HCT116 (cell line): ENCODE data around the gene SUN2. TPM values are rescaled to one million over a fixed set of nuclear protein-coding genes. Genes with fewer than 3 reads are reported as not detected.

Experiments
- ATAC-seq: fragments of 200-7000 bp; cut with Tn5 transposase; 2 replicates; pipeline ENCODE4 v1.9.1; 2020; ENCODE audit warnings: mild to moderate bottlenecking, moderate library complexity
- BruUV-seq: library from RNA; stranded (reverse); fragments of 400-500 nt; replicated peaks from 2 replicates; lab custom pipeline; 2021; lab: Mats Ljungman, UMichigan
- CTCF ChIA-PET: fragments of 300-600 bp; sonication (Branson Sonifier 250); formaldehyde crosslinking; loops from one replicate; lab custom pipeline; 2021; ENCODE audit warnings: antibody characterized with exemption; lab: Charles Lee
- POLR2A ChIA-PET: fragments of 300-600, 350-600 bp; sonication (Branson Sonifier 250); formaldehyde crosslinking; loops from one replicate; lab custom pipeline; 2021; ENCODE audit warnings: antibody characterized with exemption; lab: Charles Lee
- RAD21 ChIA-PET, 2 experiments: fragments of 300-600 bp; sonication (Branson Sonifier 250); formaldehyde crosslinking; loops; one replicate each; lab custom pipeline; 2023; ENCODE audit warnings: low total read pairs in 2 of 2; ENCODE audit not compliant: uncharacterized antibody in 2 of 2, unreplicated experiment in 2 of 2, low non-redundant PET in 1 of 2; lab: Charles Lee
- DNase-seq: peaks from one replicate; pipeline ENCODE4 v3.0.0-alpha.2; 2010; ENCODE audit warnings: low read depth, low spot score
- H2AFZ ChIP-seq: fragments of 200-600 bp; shearing (Covaris generic), sonication (generic); 2 replicates; pipeline ENCODE4 v1.6.1; 2017; ENCODE audit warnings: low read depth, mixed run types, mixed read lengths, antibody characterized with exemption, low read length; ENCODE audit not compliant: poor library complexity, severe bottlenecking
- H3K27ac ChIP-seq: 2 replicates; pipeline ENCODE4 v1.5.1; 2012; ENCODE audit warnings: low read depth, low read length
- H3K27me3 ChIP-seq: fragments of 200-600 bp; sonication (generic); 2 replicates; pipeline ENCODE4 v1.6.1; 2016; ENCODE audit warnings: mixed run types, low read length, mixed read lengths; ENCODE audit not compliant: insufficient read depth
- H3K36me3 ChIP-seq, 2 experiments: fragments of 200-500 bp in 1 of 2; fragments of 200-600 bp in 1 of 2; sonication (Bioruptor generic) in 1 of 2; sonication (generic) in 1 of 2; 2 replicates each; pipeline versions ENCODE4 v1.5.1 to v1.6.1; 2014 to 2016; ENCODE audit warnings: low read length in 2 of 2, inconsistent platforms in 1 of 2, mixed read lengths in 1 of 2, mixed run types in 1 of 2; ENCODE audit not compliant: insufficient read depth in 2 of 2, control insufficient read depth in 1 of 2
- H3K4me1 ChIP-seq, 2 experiments: fragments of 200-600 bp in 1 of 2; sonication (generic) in 1 of 2; 2 replicates each; pipeline versions ENCODE4 v1.5.1 to v1.6.1; 2012 to 2017; ENCODE audit warnings: low read length in 2 of 2, inconsistent platforms in 1 of 2, mild to moderate bottlenecking in 1 of 2, mixed read lengths in 1 of 2, mixed run types in 1 of 2, moderate library complexity in 1 of 2; ENCODE audit not compliant: insufficient read depth in 2 of 2, control insufficient read depth in 1 of 2
- H3K4me2 ChIP-seq: fragments of 200-600 bp; sonication (generic); 2 replicates; pipeline ENCODE4 v1.6.1; 2017; ENCODE audit warnings: mixed run types, low read length, mixed read lengths
- H3K4me3 ChIP-seq, 2 experiments: fragments of 200-600 bp in 1 of 2; sonication (generic) in 1 of 2; replicated peaks in 1 of 2; 2 replicates each; pipeline ENCODE4 v1.5.1; 2011 to 2016; ENCODE audit warnings: low read length in 2 of 2, control low read depth in 1 of 2, low read depth in 1 of 2, mild to moderate bottlenecking in 1 of 2, mixed read lengths in 1 of 2, mixed run types in 1 of 2
- H3K79me2 ChIP-seq: fragments of 200-600 bp; sonication (generic); 2 replicates; pipeline ENCODE4 v1.6.1; 2017; ENCODE audit warnings: mild to moderate bottlenecking, mixed run types, low read length, moderate library complexity, mixed read lengths; ENCODE audit not compliant: insufficient read depth
- H3K9ac ChIP-seq: fragments of 200-600 bp; sonication (generic); 2 replicates; pipeline ENCODE4 v1.6.1; 2016; ENCODE audit warnings: low read length, mixed read lengths
- H3K9me2 ChIP-seq: fragments of 200-600 bp; sonication (generic), shearing (Covaris generic); 2 replicates; pipeline ENCODE4 v1.6.1; 2017; ENCODE audit warnings: mixed run types, mild to moderate bottlenecking, moderate library complexity; ENCODE audit not compliant: insufficient read depth
- H3K9me3 ChIP-seq, 2 experiments: fragments of 200-500 bp in 1 of 2; fragments of 200-600 bp in 1 of 2; sonication (Bioruptor generic) in 1 of 2; sonication (generic) in 1 of 2; 2 replicates each; pipeline ENCODE4 v1.6.1; 2014 to 2017; ENCODE audit warnings: low read length in 2 of 2, mixed read lengths in 2 of 2, inconsistent platforms in 1 of 2, low read depth in 1 of 2, mild to moderate bottlenecking in 1 of 2, mixed run types in 1 of 2, moderate library complexity in 1 of 2; ENCODE audit not compliant: control insufficient read depth in 1 of 2, insufficient read depth in 1 of 2
- H4K20me1 ChIP-seq: fragments of 200-600 bp; sonication (generic), shearing (Covaris generic); 2 replicates; pipeline ENCODE4 v1.6.1; 2017; ENCODE audit warnings: mixed run types, mild to moderate bottlenecking, moderate library complexity; ENCODE audit not compliant: insufficient read depth
- CBX3 ChIP-seq: IDR thresholded peaks from 2 replicates; pipeline ENCODE4 v1.6.1; 2012; ENCODE audit warnings: low read depth
- CEBPB ChIP-seq: IDR thresholded peaks from 2 replicates; pipeline ENCODE4 v1.6.1; 2012; ENCODE audit warnings: low read depth
- EGR1 ChIP-seq: IDR thresholded peaks from 2 replicates; pipeline ENCODE4 v1.6.1; 2012; ENCODE audit warnings: low read depth
- FOSL1 ChIP-seq: IDR thresholded peaks from 2 replicates; pipeline ENCODE4 v1.6.1; 2012; ENCODE audit warnings: low read depth
- JUND ChIP-seq: IDR thresholded peaks from 2 replicates; pipeline ENCODE4 v1.6.1; 2012
- POLR2AphosphoS5 ChIP-seq: IDR thresholded peaks from 2 replicates; pipeline ENCODE4 v1.6.1; 2011; ENCODE audit warnings: mild to moderate bottlenecking, low read depth, low read length, moderate library complexity
- RAD21 ChIP-seq: IDR thresholded peaks from 2 replicates; pipeline ENCODE4 v1.6.1; 2012; ENCODE audit warnings: low read depth, mild to moderate bottlenecking
- SIN3A ChIP-seq: IDR thresholded peaks from 2 replicates; pipeline ENCODE4 v1.6.1; 2012; ENCODE audit warnings: low read depth
- SRF ChIP-seq: IDR thresholded peaks from 2 replicates; pipeline ENCODE4 v1.6.1; 2012; ENCODE audit warnings: low read depth
- ZFX ChIP-seq: fragments of 450-650 bp; IDR thresholded peaks from 2 replicates; pipeline ENCODE4 v1.6.1; 2017
- ZNF274 ChIP-seq: fragments of 200-500 bp; sonication (Bioruptor generic); IDR thresholded peaks from 2 replicates; pipeline ENCODE4 v1.6.1; 2014; ENCODE audit warnings: mild to moderate bottlenecking, low read depth, low read length, inconsistent platforms
- intact Hi-C: fragments of 100-400 bp; cut with micrococcal nuclease; formaldehyde crosslinking; loops from 2 replicates; pipeline ENCODE4 v1.10.0; 2022
- total RNA-seq: library from RNA; stranded (reverse); gene quantifications from one replicate; pipeline ENCODE4 v1.2.1, GENCODE V29; 2021; ENCODE audit not compliant: unreplicated experiment
- TF ChIP-seq, protein P1 (sequence below), 3 experiments: fragments of 200-600 bp in 1 of 3; sonication (generic) in 1 of 3; IDR thresholded peaks in 2 of 3; conservative IDR thresholded peaks in 1 of 3; 2 replicates each; pipeline ENCODE4 v1.5.1; 2012 to 2017; ENCODE audit warnings: low read depth in 2 of 3, low read length in 2 of 3, antibody characterized with exemption in 1 of 3, borderline replicate concordance in 1 of 3, control low read depth in 1 of 3, mild to moderate bottlenecking in 1 of 3, mixed read lengths in 1 of 3, mixed run types in 1 of 3, moderate library complexity in 1 of 3; ENCODE audit not compliant: insufficient read depth in 1 of 3
- TF ChIP-seq, protein P2 (sequence below): IDR thresholded peaks from 2 replicates; pipeline ENCODE4 v1.6.1; 2012
- TF ChIP-seq, protein P3 (sequence below): IDR thresholded peaks from 2 replicates; pipeline ENCODE4 v1.6.1; 2011; ENCODE audit warnings: mild to moderate bottlenecking, low read length, moderate library complexity; ENCODE audit not compliant: insufficient replicate concordance; ENCODE audit errors: extremely low read depth

Gene SUN2
- total RNA-seq, 1 experiment from 2014 or later, result 71.6 TPM

DNA sequence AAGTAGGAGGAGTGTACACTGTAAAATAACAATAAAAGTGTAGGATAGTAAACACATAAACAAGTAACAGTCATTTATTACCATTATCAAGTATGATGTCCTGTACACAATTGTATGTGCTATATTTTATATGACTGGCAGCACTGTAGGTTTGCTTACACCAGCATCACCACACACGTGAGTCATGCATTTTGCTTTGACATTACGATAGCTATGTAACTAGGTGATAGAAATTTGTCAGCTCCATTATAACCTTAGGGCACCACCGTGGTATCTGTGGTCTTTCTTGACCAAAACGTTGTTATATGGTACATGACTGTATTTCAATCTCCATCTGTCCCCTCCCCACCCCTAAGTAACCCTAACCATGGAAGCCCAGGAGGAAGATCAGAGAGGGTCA, 37.0 kb upstream of the SUN2 start:
- Histone ChIP-seq H3K9ac (peak overlapping the region; percentile 74), H3K27me3 (no peaks in the 10 kb centered on the region), H2AFZ (no peak overlapping the region), H3K79me2 (no peaks in the 10 kb centered on the region; the same call in 1 of the 2 replicates), H4K20me1 (no peaks in the 10 kb centered on the region), H3K9me2 (no peaks in the 10 kb centered on the region), H3K4me2 (peak overlapping the region; percentile 83), H3K36me3 (no peaks in the 10 kb centered on the region), H3K4me1 (peaks cover 6 to 24% of the 10 kb centered on the region in 2 experiments; a peak in 3 of 4 replicates), H3K27ac (no peak overlapping the region), H3K9me3 (no peaks in the 10 kb centered on the region), H3K4me3 (peak overlapping the region; percentile 73 to 74)
- BruUV-seq, result TSS peak; percentile 72
- intact Hi-C loops, result no loop called here
- ATAC-seq (no peak), DNase-seq (no peak)
- CTCF ChIA-PET, result interaction anchor here (1.0 kb wide), 1 partner anchor 23 kb away, joined by 5 read pairs; no protein-coding TSS in a partner anchor
- POLR2A ChIA-PET, result no interaction called here
- RAD21 ChIA-PET, result no interaction called here
- TF ChIP-seq POLR2AphosphoS5 (no peak), RAD21 (no peak), JUND (no peak), SRF (no peak), ZNF274 (no peak), CEBPB (no peak), ZFX (no peak), CBX3 (no peak)

DNA sequence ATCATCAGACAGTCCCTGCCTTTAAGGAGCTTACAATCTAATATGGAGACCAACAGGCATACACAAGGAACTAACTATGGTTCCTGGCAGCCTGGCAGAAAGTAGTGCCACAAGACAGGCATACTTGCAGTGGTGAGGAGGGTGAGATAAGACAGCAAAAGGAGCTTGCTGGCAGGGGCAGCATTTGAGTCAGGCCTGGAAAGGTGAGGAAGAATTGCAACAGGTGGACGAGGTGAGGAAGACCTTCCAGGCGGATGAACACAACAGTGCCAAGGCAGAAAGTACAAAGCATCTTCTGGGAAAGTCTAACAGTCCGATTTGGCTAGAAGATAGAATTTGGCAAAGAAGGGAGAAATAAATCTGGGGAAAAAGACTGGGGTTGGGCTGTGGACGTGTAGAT, 33.8 kb upstream of the SUN2 start:
- H3K4me1 ChIP-seq, result peaks cover 6 to 22% of the 10 kb centered on the region in 2 experiments; a peak in 3 of 4 replicates
- no peak overlapping the region for H3K4me3 ChIP-seq
- DNase-seq (no peak), ATAC-seq (no peak)
- TF ChIP-seq EGR1, result no peak
- TF ChIP-seq, protein P1, sequence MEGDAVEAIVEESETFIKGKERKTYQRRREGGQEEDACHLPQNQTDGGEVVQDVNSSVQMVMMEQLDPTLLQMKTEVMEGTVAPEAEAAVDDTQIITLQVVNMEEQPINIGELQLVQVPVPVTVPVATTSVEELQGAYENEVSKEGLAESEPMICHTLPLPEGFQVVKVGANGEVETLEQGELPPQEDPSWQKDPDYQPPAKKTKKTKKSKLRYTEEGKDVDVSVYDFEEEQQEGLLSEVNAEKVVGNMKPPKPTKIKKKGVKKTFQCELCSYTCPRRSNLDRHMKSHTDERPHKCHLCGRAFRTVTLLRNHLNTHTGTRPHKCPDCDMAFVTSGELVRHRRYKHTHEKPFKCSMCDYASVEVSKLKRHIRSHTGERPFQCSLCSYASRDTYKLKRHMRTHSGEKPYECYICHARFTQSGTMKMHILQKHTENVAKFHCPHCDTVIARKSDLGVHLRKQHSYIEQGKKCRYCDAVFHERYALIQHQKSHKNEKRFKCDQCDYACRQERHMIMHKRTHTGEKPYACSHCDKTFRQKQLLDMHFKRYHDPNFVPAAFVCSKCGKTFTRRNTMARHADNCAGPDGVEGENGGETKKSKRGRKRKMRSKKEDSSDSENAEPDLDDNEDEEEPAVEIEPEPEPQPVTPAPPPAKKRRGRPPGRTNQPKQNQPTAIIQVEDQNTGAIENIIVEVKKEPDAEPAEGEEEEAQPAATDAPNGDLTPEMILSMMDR (IDR thresholded peaks at IDR 0.05 in 2 of 3, conservative IDR thresholded peaks at IDR 0.05 in 1 of 3; ENCODE audit: borderline replicate concordance in 1 of 3, insufficient read depth in 1 of 3, low read depth in 2 of 3, low read length in 2 of 3), result no peak
- TF ChIP-seq FOSL1, result no peak
- TF ChIP-seq, protein P2, sequence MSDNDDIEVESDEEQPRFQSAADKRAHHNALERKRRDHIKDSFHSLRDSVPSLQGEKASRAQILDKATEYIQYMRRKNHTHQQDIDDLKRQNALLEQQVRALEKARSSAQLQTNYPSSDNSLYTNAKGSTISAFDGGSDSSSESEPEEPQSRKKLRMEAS, result no peak
- no peak for TF ChIP-seq ZFX
- no peak for TF ChIP-seq SIN3A
- TF ChIP-seq, protein P3, sequence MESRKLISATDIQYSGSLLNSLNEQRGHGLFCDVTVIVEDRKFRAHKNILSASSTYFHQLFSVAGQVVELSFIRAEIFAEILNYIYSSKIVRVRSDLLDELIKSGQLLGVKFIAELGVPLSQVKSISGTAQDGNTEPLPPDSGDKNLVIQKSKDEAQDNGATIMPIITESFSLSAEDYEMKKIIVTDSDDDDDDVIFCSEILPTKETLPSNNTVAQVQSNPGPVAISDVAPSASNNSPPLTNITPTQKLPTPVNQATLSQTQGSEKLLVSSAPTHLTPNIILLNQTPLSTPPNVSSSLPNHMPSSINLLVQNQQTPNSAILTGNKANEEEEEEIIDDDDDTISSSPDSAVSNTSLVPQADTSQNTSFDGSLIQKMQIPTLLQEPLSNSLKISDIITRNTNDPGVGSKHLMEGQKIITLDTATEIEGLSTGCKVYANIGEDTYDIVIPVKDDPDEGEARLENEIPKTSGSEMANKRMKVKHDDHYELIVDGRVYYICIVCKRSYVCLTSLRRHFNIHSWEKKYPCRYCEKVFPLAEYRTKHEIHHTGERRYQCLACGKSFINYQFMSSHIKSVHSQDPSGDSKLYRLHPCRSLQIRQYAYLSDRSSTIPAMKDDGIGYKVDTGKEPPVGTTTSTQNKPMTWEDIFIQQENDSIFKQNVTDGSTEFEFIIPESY, result no peak
- no peak overlapping the region for H3K9ac ChIP-seq
- H3K27ac ChIP-seq, result no peak overlapping the region
- intact Hi-C loops, result no loop called here
- ChIA-PET RAD21 (no interaction called here), POLR2A (no interaction called here), CTCF (no interaction called here)
- no peaks in the 10 kb centered on the region for H3K9me3 ChIP-seq
- H3K4me2 ChIP-seq, result no peak overlapping the region
- H3K27me3 ChIP-seq, result no peaks in the 10 kb centered on the region
- no peaks in the 10 kb centered on the region; the same call in 1 of the 2 replicates for H3K79me2 ChIP-seq
- no peaks in the 10 kb centered on the region for H3K36me3 ChIP-seq
- no TSS peak for BruUV-seq
- no peaks in the 10 kb centered on the region for H3K9me2 ChIP-seq
- H4K20me1 ChIP-seq, result no peaks in the 10 kb centered on the region
- H2AFZ ChIP-seq, result no peak overlapping the region
